ENCODE measurements around the gene TBKBP1.
A peak's percentile ranks its signal among the peaks of the same experiment; 100 is the strongest.
"Not testable (repeated sequence)": the region's sequence is repeated elsewhere in the genome, so short reads cannot be mapped to it uniquely, and the experiment has no call there.

Gene TBKBP1

DNA sequence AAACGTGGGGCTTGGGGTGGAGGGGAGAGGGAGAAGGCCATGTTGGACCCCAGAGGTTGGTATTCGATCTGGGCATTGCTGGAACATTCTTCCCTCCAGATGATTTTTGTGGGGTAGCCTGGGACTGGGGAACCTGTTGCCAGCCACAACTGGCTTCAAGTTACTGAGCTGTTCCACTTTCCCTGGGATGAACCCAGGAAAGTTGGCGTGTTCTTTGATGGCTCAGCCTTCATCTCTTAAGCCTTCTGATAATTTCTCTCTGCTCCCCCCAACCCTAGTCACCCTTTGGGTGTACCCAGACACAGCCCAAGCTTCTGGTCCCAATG, 41.1 kb downstream of the TBKBP1 start:
- DNase-seq, result no peak

DNA sequence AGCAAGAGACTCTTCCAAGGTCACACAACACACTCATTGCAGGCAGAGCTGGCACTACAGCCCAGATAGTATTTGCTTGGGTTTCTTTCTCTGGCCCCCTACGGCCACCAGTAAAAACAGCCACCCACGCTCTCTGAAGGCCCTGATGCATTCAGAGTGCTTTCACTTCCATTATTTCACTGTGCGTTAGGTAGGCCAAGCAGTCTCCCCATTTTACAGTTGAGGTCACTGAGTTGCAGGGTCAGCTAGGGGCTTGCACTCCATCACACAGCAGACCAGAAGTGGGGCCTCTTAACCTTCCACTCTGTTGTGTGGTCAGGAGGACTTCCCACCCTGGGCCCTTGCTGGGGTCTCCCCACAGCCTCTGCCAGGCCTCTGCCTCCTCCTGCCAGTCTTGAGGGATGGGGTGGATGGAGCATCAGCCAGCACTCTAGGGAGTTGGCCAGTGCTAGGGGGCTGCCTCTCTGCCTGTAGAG, 41.6 kb downstream of the TBKBP1 start:
- no peak for DNase-seq

DNA sequence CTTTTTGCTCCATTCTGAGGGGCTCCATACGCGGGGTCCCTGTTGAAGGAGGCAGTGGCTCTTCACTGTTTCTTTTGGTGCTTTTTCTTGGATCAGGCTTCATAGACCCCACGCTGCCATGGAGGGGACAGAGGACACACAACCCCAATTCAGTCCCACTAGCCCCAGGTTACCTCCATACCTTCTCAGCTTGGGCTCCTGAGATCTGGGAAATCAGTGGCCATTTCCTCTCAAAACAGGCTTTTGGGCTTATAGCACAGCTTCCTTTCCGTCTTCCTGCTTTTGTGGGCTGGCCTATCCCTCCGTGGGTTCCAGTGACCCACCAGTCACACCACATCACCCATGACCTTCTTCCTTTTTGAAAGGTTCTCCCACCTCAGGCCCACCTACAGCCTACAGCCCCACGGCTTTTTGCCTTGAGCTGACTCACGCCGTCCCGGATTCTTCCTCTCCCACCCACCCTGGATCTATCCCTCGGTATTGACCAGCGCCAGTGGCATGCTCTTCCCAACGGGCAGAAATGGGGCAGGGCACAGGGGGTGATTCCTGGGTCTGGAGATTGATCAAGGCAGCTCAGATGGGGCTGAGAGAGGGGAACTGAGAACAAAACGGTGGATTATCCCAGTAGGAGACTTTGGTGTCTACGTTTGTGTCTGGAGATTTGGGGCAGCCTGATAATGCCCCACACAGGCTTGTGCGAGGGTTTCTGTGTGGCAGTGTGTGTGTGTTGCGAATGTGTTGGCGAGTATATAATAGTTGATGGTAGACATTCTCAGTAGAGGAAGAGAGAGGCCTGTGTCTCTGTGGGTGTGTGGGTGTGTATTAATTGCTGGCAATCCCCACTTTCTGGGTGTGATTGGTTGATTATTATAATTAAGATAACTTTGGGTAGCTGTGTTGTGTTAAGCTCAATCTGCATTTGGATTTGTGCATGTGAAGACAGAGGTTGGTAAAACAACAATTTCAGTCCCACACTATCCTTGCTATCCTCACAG, 42.8 kb downstream of the TBKBP1 start:
- DNase-seq, result no peak

DNA sequence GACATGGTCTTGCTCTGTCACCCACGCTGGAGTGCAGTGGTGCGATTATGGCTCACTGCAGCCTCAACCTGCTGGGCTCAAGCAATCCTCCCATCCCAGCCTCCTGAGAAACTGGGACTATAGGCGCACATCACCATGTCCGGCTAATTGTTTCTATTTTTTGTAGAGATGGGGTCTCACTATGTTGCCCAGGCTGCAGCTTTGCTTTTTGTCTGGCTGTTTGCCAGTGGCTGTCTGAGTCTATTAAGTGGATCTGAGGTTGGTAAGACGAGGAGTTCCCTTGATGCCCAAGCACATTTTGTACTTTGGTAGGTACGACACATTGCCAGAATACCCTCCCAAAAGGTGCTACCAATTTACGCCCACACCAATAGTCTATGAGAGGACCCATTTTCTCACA, 44.2 kb downstream of the TBKBP1 start:
- DNase-seq, result no peak

DNA sequence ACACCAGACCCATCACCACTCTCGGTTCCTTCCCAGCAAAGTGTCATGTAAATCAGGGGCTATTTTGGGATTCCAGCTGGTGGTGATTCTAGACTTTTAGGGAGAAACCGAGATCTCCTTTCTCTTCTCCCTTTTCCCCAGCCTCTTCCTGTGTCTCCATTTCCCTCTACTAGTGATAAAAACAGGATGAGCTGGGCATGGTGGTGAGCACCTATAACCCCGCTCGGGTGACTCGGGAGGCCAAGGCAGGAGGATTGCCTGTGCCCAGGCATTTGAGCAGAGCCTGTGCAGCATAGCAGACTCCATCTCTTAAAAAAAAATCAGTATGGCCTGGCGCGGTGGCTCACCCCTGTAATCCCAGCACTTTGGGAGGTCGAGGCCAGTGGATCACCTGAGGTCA, 45.2 kb downstream of the TBKBP1 start:
- DNase-seq, result no peak

DNA sequence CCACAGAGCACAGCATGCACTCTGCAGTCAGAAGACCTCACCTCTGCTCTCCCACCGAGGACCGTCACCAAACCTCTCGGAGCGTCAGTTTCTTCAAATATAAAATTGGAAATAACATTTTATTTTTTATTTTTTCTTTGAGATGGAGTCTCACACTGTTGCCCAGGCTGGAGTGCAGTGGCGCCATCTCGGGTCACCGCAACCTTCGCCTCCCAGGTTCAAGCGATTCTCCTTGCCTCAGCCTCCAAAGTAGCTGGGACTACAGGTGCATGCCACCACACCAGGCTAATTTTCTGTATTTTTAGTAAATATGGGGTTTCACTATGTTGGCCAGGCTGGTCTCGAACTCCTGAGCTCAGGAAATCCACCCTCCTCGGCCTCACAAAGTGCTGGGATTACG, 46.0 kb downstream of the TBKBP1 start:
- not testable (repeated sequence) for DNase-seq

DNA sequence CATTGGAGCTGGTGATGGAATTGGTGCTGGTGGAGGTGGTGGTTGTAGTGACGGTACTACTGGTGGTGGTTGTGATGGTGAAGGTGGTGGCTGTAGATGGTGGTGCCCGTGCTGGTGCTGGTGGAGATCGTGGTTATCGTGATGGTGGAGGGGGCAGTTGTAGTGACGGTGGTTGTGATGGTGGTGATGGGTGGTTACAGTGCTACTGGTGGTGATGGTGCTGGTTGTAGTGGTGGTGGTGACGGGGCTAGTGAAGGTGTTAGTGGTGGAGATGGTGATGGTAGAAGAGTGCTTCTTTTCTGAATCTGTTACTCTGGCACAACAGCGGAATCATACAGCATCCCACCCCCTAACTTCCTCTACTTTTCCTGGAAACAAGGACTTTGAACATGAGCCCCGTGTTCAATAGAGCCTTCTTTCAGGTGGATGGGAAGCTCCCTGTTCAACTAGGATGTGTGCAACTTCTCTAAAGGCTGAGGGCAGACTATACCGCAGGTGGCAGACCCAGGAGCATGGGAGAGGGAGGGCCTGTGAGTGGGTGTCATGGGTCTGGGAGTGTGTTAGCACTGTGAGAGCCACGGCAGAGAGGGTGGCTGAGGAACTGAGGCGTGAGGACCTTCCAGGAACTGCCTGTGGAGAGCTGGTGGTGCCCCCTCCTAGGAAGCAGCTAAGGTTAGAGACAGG, 47.3 kb downstream of the TBKBP1 start:
- peak; percentile 63 for DNase-seq

DNA sequence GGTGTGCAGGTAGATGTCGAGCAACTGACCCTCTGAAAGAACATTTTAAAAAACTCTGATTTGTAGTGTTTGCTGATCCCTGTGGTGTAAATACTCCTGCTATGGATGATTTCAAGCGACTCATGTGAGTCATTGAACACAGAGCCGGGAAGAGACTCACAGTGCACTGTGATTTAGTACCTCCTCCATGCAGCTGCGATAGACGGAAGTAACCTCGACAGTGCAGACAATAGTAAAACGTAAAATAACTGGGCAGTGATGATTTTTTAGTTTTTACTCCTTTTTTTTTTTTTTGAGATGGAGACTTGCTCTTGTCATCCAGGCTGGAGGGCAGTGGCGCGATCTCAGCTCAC, 47.8 kb downstream of the TBKBP1 start:
- no peak for DNase-seq

DNA sequence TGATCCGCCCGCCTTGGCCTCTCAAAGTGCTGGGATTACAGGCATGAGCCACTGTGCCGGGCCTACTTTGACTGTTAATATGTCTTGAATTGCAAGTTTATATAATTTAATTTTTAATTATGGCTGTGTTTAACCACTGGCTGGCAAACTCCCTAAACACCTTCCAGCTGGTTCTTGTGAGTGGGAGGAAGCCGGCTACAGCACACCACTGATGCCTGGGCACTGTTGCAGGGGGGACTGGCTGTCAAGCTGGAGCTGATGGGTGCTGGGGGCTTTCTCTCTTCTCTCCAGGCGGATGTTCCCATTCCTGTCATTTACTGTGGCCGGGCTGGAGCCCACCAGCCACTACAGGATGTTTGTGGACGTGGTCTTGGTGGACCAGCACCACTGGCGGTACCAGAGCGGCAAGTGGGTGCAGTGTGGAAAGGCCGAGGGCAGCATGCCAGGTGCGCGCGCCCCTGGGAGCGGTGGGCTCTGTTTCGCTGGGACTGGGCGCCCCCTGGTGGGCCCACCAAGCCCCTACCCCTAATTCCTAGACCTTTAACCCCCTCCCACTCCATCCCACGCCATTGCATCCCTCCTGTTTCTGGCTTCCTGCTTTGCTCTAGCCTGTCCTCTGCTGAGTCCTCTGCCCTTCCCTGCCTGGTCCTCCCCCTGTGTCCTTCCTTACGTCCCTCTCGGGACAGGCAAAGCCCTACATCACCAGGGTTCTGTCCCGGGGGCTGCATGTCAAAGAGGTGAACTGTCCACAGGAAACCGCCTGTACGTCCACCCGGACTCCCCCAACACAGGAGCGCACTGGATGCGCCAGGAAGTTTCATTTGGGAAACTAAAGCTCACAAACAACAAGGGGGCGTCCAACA, 48.6 kb downstream of the TBKBP1 start:
- DNase-seq, result peak; percentile 38

DNA sequence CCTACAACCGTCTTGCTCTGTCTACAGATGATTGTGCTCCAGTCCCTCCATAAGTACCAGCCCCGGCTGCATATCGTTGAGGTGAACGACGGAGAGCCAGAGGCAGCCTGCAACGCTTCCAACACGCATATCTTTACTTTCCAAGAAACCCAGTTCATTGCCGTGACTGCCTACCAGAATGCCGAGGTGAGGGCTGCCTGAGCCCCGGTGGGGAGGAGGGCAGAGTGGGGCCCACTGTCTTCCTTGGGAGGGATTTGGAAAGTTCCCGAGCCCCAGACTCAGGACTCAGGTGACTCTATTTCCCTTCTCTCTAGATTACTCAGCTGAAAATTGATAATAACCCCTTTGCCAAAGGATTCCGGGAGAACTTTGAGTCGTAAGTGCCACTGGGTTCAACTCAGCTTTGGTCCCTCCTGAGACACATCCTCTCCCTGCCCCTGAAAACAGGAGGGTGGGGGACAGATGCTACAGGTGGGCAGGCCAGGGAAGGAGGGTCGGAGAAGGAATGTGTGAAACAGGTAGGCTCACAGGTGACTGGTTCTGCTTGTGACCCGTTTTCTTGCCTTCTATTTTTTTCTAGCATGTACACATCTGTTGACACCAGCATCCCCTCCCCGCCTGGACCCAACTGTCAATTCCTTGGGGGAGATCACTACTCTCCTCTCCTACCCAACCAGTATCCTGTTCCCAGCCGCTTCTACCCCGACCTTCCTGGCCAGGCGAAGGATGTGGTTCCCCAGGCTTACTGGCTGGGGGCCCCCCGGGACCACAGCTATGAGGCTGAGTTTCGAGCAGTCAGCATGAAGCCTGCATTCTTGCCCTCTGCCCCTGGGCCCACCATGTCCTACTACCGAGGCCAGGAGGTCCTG, 50.4 kb downstream of the TBKBP1 start:
- DNase-seq, result no peak

DNA sequence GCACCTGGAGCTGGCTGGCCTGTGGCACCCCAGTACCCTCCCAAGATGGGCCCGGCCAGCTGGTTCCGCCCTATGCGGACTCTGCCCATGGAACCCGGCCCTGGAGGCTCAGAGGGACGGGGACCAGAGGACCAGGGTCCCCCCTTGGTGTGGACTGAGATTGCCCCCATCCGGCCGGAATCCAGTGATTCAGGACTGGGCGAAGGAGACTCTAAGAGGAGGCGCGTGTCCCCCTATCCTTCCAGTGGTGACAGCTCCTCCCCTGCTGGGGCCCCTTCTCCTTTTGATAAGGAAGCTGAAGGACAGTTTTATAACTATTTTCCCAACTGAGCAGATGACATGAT, 51.0 kb downstream of the TBKBP1 start:
- DNase-seq, result no peak

DNA sequence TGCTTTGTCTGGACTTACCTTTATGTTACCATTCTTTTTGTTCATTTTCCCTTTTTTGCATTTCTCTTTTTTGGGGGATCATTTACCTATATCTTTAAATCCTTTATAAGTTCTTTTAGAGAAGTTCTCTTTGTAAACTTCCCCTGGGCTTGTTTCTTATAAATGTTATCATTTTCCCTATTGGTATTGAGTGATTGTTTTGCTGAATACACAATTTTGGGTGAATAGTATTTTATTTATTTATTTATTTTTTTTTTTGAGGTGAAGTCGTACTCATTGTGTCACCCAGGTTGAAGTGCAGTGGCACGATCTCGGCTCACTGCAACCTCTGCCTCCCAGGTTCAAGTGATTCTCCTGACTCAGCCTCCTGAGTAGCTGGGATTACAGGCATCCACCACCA, 57.5 kb downstream of the TBKBP1 start:
- DNase-seq, result no peak

DNA sequence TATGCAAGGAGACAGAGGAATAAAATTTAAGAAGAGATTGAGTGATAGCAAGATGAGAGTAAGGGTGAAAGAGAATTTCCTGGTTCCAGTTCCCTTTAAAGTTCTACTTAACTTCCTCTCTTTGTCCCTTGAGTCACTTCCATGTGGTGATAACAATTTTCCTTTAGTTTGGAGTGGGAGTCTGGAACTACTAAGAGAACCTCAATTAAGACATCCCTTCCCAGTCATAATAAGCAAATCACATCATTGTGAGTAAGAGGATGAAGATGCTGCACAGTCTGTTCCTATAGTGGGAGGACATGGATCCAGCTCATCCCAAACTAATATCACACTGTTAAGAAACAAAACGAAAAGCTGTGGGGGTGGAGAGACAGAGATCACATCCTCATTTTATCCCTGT, 63.4 kb downstream of the TBKBP1 start:
- DNase-seq, result no peak

DNA sequence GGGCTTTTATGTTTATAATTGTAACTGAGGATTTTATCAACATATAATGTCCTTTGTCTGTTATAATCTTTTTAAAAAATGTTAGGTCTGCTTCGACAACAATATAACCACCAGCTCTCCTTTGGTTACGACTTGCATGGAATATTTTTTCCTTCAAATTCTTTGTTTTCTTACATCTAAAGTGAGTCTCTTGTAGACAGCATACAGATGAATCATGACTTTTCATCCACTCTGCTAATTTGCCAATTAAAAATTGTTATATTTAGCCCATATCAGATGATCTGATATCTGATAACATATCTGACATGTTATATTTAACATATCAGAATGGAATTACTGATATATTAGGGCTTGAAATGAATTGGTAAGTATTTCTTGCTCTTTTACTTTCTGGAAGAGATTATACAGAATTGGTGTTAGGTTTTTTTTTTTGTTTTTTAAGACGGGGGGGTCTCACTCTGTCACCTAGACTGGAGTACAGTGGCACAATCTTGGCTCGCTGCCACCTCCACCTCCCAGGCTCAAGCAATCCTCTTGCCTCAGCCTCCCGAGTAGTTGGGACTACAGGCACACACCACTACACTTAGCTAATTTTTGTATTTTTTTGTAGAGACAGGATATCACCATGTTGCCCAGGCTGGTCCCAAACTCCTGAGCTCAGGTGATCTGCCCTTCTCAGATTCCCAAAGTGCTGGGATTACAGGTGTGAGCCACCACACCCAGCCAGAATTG, 66.6 kb downstream of the TBKBP1 start:
- DNase-seq, result no peak
